GM12874 (cell line): Measurements from ENCODE around the gene MAP3K14.

ENCODE experiments used
- TF ChIP-seq, protein P1 (sequence below): IDR thresholded peaks from 2 replicates; pipeline ENCODE4 v1.5.1; 2011; ENCODE audit warnings: low read depth, mild to moderate bottlenecking, control low read depth, low read length, moderate library complexity; ENCODE audit not compliant: insufficient read depth

The MAP3K14 gene

DNA sequence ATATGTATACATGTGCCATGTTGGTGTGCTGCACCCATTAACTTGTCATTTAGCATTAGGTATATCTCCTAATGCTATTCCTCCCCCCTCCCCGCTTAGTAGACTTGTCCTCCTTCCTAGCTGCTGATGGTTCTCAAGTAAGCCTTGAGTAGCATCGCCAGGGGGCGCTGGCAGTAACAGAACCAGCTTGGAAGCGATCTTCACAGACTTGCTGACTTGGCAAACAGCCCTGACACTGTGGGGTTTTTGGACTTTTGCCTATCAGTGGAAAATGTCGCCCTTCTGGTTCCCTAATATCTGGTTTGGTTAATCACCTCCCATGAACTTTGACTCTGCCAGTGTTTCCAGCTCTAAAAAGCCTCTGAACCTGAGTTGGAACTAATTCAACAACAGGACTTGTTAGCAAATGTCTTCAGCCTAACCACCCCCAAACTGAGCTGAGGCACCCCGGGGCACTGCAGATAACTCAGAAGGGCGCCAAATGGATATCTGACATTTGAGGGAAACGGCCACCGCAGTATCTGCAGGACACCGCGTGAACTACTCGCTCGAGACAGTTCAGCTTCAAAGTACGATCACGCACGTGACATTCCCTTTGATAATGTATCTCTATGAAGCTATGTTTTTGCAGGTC, 39.5 kb downstream of the MAP3K14 start:
- TF ChIP-seq, protein P1, sequence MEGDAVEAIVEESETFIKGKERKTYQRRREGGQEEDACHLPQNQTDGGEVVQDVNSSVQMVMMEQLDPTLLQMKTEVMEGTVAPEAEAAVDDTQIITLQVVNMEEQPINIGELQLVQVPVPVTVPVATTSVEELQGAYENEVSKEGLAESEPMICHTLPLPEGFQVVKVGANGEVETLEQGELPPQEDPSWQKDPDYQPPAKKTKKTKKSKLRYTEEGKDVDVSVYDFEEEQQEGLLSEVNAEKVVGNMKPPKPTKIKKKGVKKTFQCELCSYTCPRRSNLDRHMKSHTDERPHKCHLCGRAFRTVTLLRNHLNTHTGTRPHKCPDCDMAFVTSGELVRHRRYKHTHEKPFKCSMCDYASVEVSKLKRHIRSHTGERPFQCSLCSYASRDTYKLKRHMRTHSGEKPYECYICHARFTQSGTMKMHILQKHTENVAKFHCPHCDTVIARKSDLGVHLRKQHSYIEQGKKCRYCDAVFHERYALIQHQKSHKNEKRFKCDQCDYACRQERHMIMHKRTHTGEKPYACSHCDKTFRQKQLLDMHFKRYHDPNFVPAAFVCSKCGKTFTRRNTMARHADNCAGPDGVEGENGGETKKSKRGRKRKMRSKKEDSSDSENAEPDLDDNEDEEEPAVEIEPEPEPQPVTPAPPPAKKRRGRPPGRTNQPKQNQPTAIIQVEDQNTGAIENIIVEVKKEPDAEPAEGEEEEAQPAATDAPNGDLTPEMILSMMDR: peak; percentile 79

DNA sequence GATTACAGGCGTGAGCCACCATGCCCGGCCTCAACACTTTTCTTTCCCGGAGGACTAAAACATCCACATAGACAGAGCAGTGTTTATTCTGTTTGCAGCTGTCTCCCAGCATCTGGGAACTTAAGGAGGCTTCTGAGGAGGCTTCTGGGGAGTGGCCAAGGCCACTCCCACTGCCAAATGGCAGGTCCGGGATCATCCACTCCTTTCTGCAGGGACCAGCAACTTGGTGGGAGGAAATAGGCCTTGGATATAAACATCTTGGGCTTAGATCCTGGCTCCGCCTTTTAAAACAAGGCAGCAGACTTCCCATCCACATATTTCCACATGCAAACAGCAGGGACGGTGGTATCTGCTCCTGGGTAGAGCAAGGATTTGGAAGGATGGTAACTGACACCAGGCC, 40.8 kb downstream of the MAP3K14 start:
- TF ChIP-seq, protein P1: no peak

DNA sequence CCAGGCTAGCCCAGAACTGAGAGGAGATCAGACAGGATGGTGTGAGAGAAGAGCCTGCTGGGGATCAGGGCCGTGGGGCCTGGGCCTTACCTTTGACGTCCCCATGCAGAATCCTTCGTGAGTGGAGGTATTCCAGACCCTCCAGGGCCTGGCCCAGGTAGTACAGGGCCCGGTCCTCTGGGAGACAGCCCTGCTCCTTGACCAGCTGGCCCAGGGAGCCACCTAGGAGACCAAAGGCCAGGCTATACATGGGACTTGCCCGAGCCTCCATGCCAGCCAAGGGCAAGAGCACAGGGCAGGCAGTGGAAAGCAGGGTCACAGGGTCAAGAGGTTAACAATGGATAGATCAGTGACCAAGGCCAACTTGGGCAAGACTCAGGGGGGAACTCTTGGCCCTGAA, 42.8 kb downstream of the MAP3K14 start:
- TF ChIP-seq, protein P1: no peak

DNA sequence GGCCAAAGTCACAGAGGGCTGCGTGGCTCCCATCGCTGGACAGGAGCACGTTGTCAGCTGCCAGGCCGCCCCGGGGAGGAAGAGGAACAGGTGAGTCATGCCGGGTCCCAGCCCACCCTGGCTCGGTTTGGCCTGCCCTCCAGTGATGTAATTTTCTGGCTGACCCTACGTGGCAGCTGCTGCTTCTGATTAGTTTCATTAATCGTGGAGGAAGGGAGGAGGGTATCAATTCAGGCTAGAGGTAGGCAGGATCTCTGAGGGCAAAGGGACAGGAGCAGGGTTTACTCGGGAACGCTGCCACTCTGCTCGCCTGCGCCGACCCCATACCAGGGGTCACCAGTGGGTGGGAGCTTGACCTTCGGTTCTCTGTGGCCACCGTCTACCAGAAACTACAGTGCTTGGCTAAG, 43.3 kb downstream of the MAP3K14 start:
- TF ChIP-seq, protein P1: no peak

DNA sequence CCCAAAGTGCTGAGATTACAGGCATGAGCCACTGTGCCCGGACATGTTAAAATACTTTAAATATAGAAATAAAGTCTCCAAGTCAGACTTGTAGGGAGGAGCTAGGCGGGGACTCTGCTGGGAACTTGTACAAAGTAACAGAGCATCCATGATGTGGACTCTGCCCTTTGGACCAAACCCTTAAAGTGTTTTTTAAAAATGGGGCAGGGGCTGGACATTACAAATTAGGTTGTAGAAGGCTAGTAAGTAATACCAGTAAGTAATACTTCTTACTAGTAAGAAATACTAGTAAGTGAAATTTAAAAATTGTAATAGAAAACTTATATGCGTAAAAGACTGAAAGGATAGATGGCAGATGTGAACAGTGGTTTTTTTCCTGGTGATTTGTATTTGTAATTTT, 45.2 kb downstream of the MAP3K14 start:
- TF ChIP-seq, protein P1: no peak

DNA sequence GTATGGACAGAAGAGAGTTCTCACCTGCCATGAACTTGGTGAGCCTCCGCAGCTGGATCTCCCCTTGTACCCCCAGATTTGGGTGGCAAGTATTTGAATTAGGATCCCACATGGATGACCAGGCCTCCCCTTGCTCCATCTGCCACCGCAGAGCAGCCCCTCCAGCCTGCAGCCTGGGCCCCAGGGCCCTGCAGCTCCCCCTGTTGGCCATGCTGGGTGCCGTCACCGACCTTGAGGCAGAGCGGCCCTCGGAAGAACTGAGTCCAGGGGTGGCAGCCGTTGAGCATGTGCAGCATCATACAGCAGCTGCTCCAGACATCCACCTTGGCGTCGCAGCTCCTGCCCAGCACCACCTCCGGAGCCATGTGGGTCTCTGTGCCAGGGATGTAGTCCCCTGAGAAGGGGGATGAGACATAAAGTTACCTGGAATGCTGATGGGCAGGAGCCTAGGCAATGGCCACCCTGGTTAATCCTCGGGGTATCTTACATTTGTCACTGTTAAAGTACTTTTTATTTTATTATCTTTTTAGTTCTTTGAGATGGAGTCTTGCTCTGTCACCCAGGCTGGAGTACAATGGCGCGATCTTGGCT, 45.9 kb downstream of the MAP3K14 start:
- TF ChIP-seq, protein P1: peak; percentile 83

DNA sequence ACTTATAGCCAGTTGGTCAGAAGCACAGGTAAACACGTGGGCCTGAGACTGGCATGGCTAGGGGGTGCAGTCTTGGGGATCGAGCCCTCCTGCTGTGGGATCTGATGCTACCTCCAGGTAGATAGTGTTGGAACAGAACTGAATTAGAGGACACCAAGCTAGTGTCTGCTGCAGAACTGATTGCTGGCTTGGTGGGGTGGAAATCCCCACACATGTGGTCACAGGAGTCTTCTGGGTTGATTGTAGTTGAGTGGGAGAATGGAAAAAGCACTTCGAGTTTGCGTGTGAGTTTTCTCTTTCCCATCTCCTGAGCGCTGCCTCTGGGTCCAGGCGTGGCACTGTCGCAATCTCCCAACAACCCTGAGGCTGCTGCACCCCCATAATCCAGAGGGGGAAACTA, 46.9 kb downstream of the MAP3K14 start:
- TF ChIP-seq, protein P1: no peak
